ENCODE measurements around the gene BMP10.
"Not testable (repeated sequence)": the region's sequence is repeated elsewhere in the genome, so short reads cannot be mapped to it uniquely, and the experiment has no call there.

BMP10 gene, protein sequence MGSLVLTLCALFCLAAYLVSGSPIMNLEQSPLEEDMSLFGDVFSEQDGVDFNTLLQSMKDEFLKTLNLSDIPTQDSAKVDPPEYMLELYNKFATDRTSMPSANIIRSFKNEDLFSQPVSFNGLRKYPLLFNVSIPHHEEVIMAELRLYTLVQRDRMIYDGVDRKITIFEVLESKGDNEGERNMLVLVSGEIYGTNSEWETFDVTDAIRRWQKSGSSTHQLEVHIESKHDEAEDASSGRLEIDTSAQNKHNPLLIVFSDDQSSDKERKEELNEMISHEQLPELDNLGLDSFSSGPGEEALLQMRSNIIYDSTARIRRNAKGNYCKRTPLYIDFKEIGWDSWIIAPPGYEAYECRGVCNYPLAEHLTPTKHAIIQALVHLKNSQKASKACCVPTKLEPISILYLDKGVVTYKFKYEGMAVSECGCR

DNA sequence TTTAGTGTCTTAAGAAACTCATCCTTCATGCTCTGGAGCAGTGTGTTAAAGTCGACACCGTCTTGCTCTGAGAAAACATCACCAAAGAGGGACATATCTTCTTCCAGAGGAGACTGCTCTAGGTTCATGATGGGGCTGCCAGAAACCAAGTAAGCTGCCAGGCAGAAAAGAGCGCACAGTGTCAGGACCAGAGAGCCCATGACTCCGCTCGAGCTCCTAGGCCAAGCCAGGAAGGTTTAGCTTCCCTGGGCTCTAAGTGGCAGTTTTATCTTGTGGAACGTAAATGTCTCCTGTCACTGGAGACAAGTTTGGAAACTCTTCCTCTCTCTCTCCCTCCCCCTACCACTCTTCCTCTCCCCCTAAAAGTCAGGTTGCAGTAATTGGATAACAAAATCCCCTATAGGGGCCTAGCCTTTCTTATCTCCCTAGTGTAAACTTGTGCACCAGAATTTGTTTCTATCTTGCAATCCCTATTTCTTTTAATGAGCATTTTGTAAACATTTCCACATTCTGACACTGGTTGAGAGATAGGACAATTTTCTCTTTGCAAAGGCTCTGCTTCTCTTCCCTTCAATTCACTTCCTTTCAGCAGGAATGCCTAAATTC lies at the start of gene BMP10:
TSS of gene BMP10 (minus strand) at position 239 of the 606 bp plus-strand sequence. CDS start at position 200, 39 bp downstream.
- DNase-seq: no peak

DNA sequence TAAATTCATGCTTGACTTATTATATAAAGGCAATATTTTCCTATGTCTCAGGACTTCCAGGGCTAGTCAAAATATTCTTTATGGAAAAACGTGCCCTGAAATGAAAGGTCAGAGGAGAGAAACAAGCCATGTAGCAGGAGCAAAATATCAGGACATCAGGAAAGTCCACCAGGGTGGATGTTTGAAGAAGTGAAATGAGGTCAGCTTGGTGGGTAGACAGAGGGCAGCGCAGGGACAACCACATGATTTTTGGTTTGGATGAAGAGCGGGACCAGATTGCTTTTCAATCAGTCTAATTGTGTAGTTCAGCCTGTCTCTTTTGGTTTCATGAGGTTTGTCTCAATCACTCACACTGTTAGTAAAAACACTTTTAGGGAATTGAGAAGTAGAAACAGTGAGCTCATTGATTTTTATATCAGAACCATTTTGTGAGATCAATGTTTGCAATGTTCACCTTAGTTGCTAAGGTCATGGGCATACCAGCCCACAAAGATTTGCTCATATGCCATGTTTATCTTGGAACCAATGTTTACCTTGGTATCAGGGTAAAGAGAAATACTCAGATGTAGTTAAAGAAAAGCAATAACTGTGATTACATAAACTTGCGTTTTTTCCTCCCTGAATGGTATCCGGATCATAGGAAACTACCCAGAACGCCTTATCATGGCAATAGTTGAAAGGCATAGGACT lies 49.4 kb upstream of the BMP10 start:
- DNase-seq: no peak

DNA sequence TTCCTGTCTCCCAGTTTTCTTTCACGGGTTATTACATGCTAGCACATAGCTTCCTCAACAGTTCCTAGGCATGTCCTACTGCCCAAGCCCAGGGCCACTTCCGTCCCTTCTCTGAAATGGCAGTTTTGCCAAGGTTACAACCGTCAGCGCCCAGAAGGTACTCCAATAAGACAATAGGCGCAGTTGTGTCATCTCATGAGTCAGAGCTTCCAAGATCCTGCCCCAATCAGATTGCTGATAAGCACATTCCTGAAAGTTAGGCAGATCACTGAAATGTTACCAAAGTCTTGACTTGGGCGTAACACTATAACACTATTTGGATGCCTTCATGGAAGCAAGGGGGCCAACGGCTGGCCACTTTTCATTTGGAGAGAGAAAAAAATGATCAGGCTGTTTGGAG lies 47.3 kb upstream of the BMP10 start:
- no peak for DNase-seq

DNA sequence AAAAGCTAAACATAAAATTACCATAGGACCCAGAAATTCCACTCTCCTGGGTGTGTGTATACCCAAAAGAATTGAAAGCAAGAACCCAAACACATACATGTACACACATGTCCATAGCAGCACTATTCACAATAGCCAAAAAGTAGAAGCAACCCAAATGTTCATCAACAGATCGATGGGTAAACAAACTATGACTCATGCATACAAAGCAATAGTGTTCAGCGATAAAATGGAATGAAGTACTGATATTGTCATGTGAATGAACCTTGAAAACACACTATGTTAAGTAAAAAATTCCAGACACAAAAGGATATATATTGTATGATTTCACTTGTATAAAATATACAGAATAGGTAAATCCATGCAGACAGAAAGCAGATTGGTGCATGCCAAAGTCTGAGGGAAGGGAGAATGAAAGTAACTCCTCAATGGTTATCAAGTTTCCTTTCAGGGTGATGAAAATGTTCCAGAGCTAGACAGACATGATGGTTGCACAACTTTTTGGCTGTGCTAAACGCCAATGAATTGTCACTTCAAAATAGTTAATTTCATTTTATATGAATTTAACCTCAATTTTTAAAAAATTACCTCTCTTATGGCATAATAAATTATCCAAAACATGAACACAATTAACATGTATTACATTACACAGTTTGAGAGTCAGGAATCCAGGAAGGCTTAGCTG lies 46.0 kb upstream of the BMP10 start:
- no peak for DNase-seq

DNA sequence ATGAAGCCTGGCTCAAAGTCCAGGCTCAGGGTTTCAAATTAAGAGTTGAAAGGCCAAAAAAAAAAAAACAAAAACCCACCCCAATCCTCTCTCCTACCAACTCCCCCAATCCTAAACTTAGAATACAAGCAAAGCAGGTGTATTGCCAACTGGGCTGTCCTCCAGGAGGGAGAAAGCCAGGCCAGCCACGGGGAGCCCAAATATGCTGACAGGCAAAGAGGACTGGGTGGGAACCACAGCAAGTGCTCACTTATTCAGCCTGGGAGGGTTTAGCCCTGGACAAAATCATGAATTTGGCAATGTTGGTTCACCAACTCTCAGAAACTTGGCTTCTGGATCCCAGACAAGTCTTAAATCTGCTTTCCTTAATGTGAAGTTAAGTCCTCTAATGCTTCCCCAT lies 45.0 kb upstream of the BMP10 start:
- DNase-seq: no peak

DNA sequence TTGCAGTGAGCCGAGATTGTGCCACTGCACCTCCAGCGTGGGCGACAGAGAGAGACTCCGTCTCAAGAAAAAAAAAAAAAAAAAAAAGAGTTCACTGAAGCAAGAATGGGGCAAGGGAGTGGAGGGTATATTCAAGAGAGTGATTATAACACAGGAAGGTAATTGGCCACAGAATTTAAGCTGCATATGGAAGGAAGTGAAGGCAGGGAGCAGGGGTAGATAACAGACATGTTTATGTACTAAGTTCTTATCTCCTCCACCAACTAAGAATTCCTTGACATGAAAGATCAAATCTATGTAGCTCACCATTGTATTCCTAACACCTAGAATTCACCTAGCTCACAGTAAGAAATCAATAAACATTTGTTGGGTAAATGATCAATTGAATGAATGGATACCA lies 44.2 kb upstream of the BMP10 start:
- no peak for DNase-seq

DNA sequence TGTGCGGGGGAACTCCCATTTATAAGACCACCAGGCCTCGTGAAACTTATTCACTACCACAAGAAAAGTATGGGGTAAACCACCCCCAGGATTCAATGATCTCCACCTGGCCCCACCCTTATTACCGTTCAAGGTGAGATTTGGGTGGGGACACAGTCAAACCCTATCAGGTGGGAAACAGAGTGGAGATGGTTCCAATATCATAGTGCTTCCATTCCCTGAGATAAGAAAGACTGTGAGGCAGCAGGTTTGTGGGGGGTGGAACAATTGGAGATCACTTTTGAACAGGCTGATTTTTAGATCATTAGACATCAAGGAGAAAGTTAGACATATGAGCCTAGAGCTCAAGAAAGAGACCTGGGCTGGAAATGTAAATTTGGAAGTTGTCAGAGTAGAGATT lies 42.2 kb upstream of the BMP10 start:
- no peak for DNase-seq

DNA sequence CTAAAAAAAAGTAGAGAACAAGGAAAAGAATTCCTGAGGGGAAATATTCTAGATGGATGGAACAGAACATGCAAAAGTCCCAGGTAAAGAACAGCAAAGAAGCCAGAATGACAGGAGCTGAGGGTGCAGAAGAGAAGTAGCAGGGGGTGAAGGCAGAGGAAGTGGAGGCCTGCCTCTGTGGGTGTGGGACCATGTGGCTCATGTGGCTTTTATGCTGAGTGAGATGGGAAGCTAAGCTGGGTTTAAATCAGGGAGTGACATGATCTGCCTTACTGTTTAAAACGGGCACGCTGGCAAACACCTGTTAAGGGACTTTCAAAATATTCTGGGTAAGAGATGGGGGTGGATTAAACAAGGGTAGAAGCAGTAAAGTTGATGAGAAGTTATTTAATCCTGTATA lies 41.5 kb upstream of the BMP10 start:
- peak; percentile 27 for DNase-seq

DNA sequence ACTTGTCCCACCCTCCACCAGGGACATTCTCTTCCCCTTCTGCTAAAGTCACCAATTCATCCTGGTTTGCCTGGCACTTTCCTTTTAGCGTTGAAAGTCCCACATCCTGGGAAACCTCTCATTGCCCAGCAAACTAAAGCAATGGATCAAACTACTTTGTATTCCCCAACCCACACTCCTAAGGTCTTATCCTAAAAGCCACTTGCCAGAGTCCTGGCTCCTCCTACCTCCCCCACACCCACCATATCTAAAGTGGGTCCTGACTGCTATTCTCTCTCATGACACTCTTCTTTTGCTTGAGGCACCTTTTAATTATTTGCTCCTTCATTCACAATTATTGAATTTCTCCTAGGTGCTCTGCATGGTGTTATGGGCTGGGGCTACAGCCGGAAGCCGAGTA lies 40.9 kb upstream of the BMP10 start:
- DNase-seq: no peak

DNA sequence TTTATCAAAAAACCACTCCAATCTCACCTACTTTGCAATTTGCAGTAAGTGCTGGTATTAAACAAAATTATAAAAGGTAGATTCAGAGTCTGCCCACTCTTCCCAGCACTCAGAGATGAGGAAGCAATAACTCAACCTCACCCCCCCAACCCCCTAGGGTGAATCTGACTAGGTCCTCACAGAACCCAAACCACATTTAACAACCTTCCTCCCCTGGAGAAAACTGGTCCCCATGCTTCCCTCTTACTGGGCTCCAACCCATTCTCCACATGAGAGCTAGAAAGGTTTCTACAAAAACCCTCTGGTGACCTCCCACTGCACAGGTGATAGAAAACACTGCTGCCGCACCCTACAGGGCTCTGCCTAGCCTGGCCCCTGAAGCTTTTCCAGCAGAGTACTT lies 40.5 kb upstream of the BMP10 start:
- no peak for DNase-seq

DNA sequence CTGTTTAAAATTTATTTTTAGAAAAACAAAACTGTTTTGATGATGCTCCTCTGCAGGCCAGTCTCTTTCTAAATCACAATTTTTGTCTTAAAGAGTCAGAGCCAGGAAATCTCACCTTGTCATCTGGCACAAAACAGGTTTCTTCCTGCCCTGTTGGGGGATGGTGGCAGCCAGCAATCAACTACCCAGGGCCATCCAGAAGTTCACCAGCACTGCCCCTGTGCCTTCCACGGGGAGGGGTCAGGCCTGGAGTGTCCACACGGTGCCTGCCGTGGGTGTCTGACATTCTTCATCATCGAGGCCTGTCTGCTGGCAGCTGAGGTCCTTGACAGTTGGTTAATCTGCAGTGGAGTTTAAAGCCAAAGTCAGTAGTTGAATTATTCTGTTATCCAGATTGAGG lies 40.0 kb upstream of the BMP10 start:
- no peak for DNase-seq

DNA sequence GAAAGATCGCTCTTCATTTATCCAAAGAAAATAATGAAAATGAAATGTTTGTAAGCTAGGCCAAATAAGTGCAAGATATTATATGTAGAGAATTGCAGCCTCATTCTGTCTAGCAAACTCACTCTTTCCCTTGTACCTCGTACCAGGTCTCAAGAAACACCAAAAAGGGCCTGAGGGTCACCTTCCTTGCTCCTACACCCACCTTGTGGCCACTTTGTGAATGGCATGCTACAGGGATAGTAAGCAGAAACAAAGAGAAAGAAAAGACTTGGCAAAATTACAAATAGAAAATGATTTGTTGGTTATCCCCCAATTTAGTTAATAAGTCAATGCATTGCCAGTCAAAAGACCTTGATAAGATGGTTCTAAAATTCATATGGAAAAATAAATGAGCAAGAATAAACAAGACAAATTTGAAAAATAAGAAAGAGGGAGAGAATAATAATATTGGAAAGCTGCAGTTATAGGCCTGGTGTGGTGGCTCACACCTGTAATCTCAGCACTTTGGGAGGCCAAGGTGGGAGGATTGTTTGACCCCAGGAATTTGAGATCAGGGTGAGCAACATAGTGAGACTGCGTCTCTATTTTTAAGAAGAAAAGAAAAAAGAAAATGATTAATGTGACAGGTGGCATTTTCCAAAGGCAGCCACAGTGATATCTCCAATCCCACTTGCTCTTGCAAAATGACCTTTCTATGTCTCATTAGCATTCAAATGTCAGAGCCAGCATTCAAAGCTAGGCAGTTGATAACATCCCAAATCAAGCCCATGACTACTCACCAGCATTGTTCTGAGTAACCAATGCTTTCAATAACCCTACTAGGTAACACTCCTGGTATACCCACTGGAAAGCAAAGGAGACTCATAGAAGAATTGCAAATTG lies 38.8 kb upstream of the BMP10 start:
- DNase-seq: peak; percentile 48

DNA sequence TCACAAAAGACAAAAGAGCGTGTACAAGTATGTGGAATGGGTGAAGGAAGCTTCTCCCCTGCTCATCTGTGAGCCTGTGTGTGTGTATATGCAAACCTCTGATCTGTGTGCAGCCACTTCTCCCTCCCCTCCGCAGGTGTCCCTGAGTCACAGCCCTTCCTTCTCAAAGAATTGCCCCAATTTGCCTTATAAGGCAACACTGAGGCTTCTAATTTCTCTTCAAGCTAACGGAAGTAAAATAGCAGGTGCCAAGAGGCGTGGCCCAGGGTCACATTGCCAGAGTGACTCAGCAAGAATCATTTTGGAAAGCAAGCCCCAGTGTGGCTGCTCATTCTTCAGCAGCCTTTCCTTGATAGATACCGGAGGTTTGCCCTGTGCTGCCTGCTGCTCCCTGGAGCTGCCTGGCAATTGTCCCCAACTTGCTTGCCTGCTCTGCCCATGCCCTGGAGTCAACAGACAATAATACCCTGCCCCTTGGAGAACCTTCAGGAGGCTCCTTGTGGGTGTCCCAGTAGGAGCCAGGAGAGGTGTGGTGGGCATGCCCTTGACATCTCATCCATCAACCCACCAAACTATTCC lies 37.3 kb upstream of the BMP10 start:
- DNase-seq: peak; percentile 81

DNA sequence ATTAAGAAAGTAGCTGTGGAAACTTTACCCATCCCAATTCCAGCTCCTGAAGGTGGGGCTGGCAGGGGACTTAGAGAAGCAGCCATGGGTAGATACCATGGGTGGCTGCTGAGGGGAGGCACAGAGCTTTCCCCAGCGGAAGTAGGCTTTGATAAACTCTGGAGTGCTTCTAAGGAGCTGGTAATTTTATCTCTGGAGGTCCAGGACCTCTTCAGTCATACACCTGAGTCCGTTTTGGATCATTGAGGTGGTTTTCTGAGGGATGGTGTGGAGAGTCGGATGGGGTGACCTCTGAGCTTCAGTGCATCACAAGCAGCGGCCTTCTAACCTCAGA lies 36.7 kb upstream of the BMP10 start:
- no peak for DNase-seq

DNA sequence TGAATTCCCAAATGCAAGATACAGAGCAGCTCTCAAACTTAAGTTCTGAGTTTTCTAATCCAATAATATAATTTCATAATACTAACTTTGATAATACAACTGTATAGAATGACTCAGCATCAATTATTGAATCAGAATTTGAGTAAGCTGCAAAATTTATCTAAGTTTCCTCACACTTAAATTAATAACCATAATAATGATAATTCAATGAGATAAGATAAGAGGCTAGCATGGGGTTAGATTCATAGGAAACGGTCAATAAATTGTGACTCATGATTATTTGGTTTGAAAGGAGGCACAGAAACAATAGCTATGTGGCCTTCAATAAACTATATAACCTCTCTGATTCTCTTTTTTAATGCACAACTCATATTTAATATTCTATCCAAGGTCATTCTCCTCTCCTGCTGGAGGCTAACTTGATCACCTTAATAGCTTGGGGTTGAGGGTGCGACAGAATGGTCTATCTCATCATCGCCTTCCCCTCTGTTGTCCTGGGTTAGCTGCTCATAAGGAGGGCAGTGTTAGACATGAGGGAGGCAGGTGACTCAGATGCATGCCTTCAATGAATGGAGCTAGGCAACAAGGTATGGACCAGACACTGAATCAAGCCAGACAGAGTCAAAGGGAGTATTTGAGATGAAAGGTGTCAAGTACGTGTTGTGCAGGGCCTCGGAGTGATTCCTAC lies 36.2 kb upstream of the BMP10 start:
- DNase-seq: no peak

DNA sequence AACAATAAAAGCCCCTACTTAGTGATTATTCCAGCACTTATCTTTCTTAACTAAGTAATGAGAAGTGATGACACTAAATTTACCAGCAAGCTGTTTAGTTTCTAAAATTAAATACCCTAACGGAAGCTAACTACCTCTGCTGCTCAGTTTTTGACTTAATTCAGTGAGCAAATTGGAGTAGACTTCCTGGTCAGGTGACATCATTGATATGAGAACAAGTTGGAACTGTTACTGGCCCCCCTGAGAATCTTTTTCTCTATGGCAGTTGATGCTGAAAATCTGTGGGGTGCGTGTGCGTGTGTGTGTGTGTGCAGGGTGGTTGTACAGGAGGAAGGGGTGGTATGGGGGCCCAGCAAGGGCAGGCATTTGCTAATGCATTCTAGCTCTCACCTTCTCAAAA lies 35.5 kb upstream of the BMP10 start:
- DNase-seq: no peak

DNA sequence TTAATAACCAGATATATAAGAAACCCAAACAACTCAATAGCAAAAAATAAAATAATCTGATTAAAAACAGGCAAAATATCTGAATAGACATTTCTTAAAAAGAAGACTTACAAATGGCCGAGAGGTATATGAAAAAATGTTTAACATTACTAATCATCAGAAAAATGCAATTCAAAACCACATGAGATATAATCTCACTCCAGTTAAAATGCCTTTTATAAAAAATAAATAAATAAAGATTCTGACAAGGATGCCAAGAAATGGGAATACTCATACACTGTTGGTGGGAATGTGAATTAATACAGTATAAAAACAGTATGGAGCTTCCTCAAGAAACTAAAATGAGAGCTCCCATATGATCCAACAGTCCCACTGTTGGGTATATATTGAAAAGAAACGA lies 33.9 kb upstream of the BMP10 start:
- no peak for DNase-seq

DNA sequence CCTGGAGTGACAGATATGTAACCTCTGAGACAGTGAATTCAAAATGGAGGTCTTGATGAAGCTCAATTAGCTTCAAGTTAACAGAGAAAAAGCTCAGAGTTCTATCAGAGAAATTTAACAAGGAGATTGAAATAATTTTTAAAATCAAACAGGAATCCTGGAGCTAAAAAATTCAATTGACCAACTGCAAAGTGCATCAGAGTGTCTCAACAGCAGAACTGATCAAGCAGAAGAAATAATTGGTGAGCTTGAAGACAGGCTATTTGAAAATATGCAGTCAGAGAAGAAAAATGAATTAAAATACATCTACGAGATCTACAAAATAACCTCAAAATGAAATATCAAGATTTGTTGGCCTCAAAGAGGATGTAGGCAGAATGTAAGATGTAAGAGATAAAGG lies 30.4 kb upstream of the BMP10 start:
- DNase-seq: no peak

DNA sequence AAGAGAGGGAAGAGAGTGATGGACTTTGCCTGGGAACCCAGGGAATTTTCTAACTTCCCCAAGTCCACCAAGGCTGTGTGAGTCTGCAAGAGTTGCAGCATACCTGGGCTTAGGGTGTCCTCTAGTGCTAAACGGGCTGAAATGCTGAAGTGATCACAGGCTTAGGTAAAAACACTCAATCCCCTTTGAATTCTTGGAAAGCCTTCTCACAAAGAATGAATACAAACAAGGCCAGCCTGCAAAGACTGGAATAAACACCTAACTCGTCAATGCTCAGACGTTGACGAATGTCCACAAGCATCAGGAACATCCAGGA lies 30.0 kb upstream of the BMP10 start:
- DNase-seq: no peak

DNA sequence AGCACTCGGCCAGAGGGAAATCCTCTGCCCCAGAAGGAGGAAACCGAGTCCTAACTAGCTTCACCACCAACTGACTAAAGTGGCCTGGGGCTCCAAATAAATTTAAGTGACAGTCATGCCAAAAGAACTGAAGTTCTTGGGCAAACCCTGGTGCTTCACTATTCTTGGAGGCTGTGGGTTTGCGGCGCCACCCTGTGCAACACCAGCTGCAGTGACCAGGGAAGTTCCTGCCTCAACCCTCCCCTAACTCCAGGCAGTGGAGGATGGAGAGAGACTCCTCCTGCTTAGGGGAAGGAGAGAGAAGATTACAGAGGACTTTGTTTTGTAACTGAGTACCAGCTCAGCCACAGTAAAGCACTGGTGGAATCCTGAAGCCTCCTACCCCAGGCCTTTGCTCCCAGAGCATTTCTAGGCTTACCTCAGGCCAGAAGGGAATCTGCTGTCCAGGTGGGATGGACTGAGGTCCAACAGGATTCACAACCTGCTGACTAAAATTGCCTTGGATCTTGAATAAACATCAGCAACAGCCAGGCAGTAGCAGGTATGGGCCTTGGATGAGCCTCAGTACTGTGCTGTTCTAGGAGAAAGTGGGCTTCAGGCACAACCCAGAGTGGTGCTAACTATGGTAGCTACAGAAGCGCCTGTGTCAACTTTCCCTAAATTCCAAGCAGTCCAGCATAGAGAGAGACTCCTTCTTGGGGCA lies 29.4 kb upstream of the BMP10 start:
- DNase-seq: no peak

DNA sequence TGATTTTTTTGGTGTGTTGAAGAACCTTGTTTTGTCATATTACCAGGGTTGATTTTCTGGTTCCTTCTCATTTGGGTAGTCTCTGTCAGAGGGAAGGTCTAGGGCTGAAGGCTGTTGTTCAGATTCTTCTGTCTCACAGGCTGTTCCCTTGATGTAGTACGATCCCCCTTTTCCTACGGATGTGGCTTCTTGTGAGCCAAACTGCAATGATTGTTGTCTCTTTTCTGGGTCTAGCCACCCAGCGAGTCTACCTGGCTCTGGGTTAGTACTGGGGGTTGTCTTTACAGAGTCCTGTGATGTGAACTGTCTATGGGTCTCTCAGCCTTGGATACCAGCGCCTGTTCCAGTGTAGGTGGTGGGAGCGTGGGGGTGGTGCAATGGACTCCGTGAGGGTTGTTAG lies 24.8 kb upstream of the BMP10 start:
- DNase-seq: not testable (repeated sequence)

Measured in activated effector memory CD4-positive, alpha-beta T cell treated with Interleukin-2 at 50 U/mL for 16 hours (primary cell).